OCI-LY3 (cell line): ENCODE results near the gene GZMA.
"Not testable (repeated sequence)": the region's sequence is repeated elsewhere in the genome, so short reads cannot be mapped to it uniquely, and the experiment has no call there.

Experiments used
- H2AFZ ChIP-seq: fragments of 200-600, 300-600 bp; shearing (Covaris generic); 2 replicates; pipeline ENCODE4 v1.6.0; 2014; ENCODE audit warnings: antibody characterized with exemption, low read depth, low read length
- H3K27ac ChIP-seq: fragments of 200-600, 300-600 bp; sonication (generic); 2 replicates; pipeline ENCODE4 v1.5.1; 2014; ENCODE audit warnings: mild to moderate bottlenecking, low read length, moderate library complexity, mixed read lengths
- H3K27me3 ChIP-seq: fragments of 200-600, 300-600 bp; sonication (generic); 2 replicates; pipeline ENCODE4 v1.6.1; 2014; ENCODE audit warnings: low read depth, low read length, mixed read lengths
- H3K36me3 ChIP-seq: fragments of 200-600, 300-600 bp; sonication (generic); replicated peaks from 2 replicates; pipeline ENCODE3; 2014; ENCODE audit warnings: low read depth, low read length, mixed read lengths
- H3K4me1 ChIP-seq: fragments of 300-600, 200-600 bp; sonication (generic); 2 replicates; pipeline ENCODE4 v1.6.1; 2014; ENCODE audit warnings: low read length, mixed read lengths
- H3K4me2 ChIP-seq: fragments of 200-600, 300-600 bp; sonication (generic); 2 replicates; pipeline ENCODE4 v1.6.1; 2014; ENCODE audit warnings: low read length, mixed read lengths
- H3K4me3 ChIP-seq: fragments of 300-600, 200-600 bp; sonication (generic); 2 replicates; pipeline ENCODE4 v1.5.1; 2014; ENCODE audit warnings: antibody characterized with exemption, mild to moderate bottlenecking, low read length, moderate library complexity
- H3K79me2 ChIP-seq: fragments of 300-600, 200-600 bp; shearing (Covaris generic); 2 replicates; pipeline ENCODE4 v1.6.1; 2014; ENCODE audit warnings: mild to moderate bottlenecking, low read length, mixed read lengths
- H3K9ac ChIP-seq: fragments of 300-600, 200-600 bp; shearing (Covaris generic); 2 replicates; pipeline ENCODE4 v1.6.0; 2014; ENCODE audit warnings: mild to moderate bottlenecking, low read length, moderate library complexity
- H3K9me3 ChIP-seq: fragments of 200-600, 300-600 bp; shearing (Covaris generic); 2 replicates; pipeline ENCODE4 v1.6.1; 2014; ENCODE audit warnings: low read length, mixed read lengths; ENCODE audit not compliant: insufficient read depth
- H4K20me1 ChIP-seq: fragments of 200-600, 300-600 bp; sonication (generic); 2 replicates; pipeline ENCODE4 v1.6.1; 2016; ENCODE audit warnings: low read length, mixed read lengths; ENCODE audit not compliant: insufficient read depth
- CTCF ChIP-seq: fragments of 200-600, 300-600 bp; sonication (generic); IDR thresholded peaks from 2 replicates; pipeline ENCODE4 v1.5.1; 2014; ENCODE audit warnings: antibody characterized with exemption, low read length, low read depth
- EZH2phosphoT487 ChIP-seq: fragments of 200-600 bp; shearing (Covaris generic); IDR thresholded peaks from 2 replicates; pipeline ENCODE4 v1.6.1; 2018; ENCODE audit warnings: antibody characterized with exemption, mixed run types, low read depth

GZMA gene

GRCh38 chr5:55104036-55104772 lies 1.8 kb downstream of the GZMA start:
- TF ChIP-seq CTCF (no peak), EZH2phosphoT487 (no peak)
- no peaks in the 10 kb centered on the region for H3K27me3 ChIP-seq
- no peaks in the 10 kb centered on the region for H3K9me3 ChIP-seq
- no peaks in the 10 kb centered on the region for H3K79me2 ChIP-seq
- peaks cover 9% of the 10 kb centered on the region; the same call in 1 of the 2 replicates for H3K4me1 ChIP-seq
- no peak overlapping the region for H3K27ac ChIP-seq
- no peaks in the 10 kb centered on the region for H4K20me1 ChIP-seq
- no peaks in the 10 kb centered on the region for H3K36me3 ChIP-seq
- H3K9ac ChIP-seq, result no peak overlapping the region
- H3K4me3 ChIP-seq, result no peak overlapping the region
- no peak overlapping the region for H3K4me2 ChIP-seq
- no peak overlapping the region for H2AFZ ChIP-seq

GRCh38 chr5:55104946-55105701 lies 2.7 kb downstream of the GZMA start:
- H3K4me1 ChIP-seq, result peaks cover 9% of the 10 kb centered on the region; the same call in 1 of the 2 replicates
- H4K20me1 ChIP-seq, result no peaks in the 10 kb centered on the region
- no peak overlapping the region for H3K4me2 ChIP-seq
- H3K36me3 ChIP-seq, result no peaks in the 10 kb centered on the region
- no peak overlapping the region for H2AFZ ChIP-seq
- TF ChIP-seq EZH2phosphoT487, result no peak
- TF ChIP-seq CTCF, result no peak
- no peak overlapping the region for H3K27ac ChIP-seq
- H3K9ac ChIP-seq, result no peak overlapping the region
- H3K9me3 ChIP-seq, result no peaks in the 10 kb centered on the region
- no peaks in the 10 kb centered on the region for H3K79me2 ChIP-seq
- no peaks in the 10 kb centered on the region for H3K27me3 ChIP-seq
- no peak overlapping the region for H3K4me3 ChIP-seq

GRCh38 chr5:55105976-55106375 lies 3.5 kb downstream of the GZMA start:
- not testable (repeated sequence) for H3K79me2 ChIP-seq, H3K27me3 ChIP-seq, H3K36me3 ChIP-seq, H3K27ac ChIP-seq, H3K9me3 ChIP-seq, H3K4me2 ChIP-seq, H4K20me1 ChIP-seq, H3K4me3 ChIP-seq, H2AFZ ChIP-seq, H3K4me1 ChIP-seq, H3K9ac ChIP-seq

GRCh38 chr5:55108661-55109060 lies 6.2 kb downstream of the GZMA start:
- Histone ChIP-seq H3K27me3 (0 out of 2 replicates have a peak, but pooled peaks cover 6% of the 10 kb centered on the region), H3K4me3 (no peak overlapping the region), H3K9me3 (no peaks in the 10 kb centered on the region), H3K27ac (no peak overlapping the region), H3K4me2 (no peak overlapping the region), H3K79me2 (no peaks in the 10 kb centered on the region), H3K36me3 (no peaks in the 10 kb centered on the region), H2AFZ (no peak overlapping the region), H3K9ac (no peak overlapping the region), H3K4me1 (no peaks in the 10 kb centered on the region), H4K20me1 (no peaks in the 10 kb centered on the region)
- no peak for TF ChIP-seq EZH2phosphoT487
- TF ChIP-seq CTCF, result no peak
